PC-3 (cell line): Measurements from ENCODE around the gene CCDC116. TPM values are rescaled to one million over a fixed set of nuclear protein-coding genes. Genes with fewer than 3 reads are reported as not detected.

ENCODE experiments used
- ATAC-seq: fragments of 200-7000 bp; cut with Tn5 transposase; 2 replicates; pipeline ENCODE4 v1.9.1; 2020; ENCODE audit warnings: mild to moderate bottlenecking, moderate library complexity
- BruUV-seq: library from RNA; stranded (reverse); fragments of 400-500 nt; replicated peaks from 2 replicates; lab custom pipeline; 2021; lab: Mats Ljungman, UMichigan
- CTCF ChIA-PET: fragments of 300-600 bp; sonication (Branson Sonifier 250); formaldehyde crosslinking; loops from one replicate; lab custom pipeline; 2022; ENCODE audit warnings: antibody characterized with exemption; lab: Charles Lee
- POLR2A ChIA-PET: fragments of 300-600 bp; sonication (Branson Sonifier 250); formaldehyde crosslinking; loops from one replicate; lab custom pipeline; 2022; ENCODE audit warnings: antibody characterized with exemption; ENCODE audit not compliant: unreplicated experiment; lab: Charles Lee
- DNase-seq: peaks from one replicate; pipeline ENCODE4 v3.0.0-alpha.2; 2015
- H2AFZ ChIP-seq: fragments of 300-600 bp; sonication (generic); 2 replicates; pipeline ENCODE4 v1.6.0; 2016; ENCODE audit warnings: antibody characterized with exemption, low read length
- H3F3A ChIP-seq: fragments of 300-600 bp; sonication (generic); one replicate; pipeline ENCODE4 v1.6.0; 2017; ENCODE audit warnings: antibody characterized with exemption, low read length, control low read depth, mild to moderate bottlenecking; ENCODE audit not compliant: unreplicated experiment
- H3K27ac ChIP-seq: fragments of 300-600 bp; sonication (generic); 2 replicates; pipeline ENCODE4 v1.5.1; 2016; ENCODE audit warnings: mild to moderate bottlenecking, low read length
- H3K27me3 ChIP-seq: fragments of 300-600 bp; sonication (generic); 2 replicates; pipeline ENCODE4 v1.6.1; 2016; ENCODE audit warnings: low read length, mixed read lengths
- H3K36me3 ChIP-seq: fragments of 300-600 bp; sonication (generic); 2 replicates; pipeline ENCODE4 v1.6.1; 2016; ENCODE audit warnings: low read depth, mixed run types, low read length, mixed read lengths
- H3K4me1 ChIP-seq: fragments of 300-600 bp; sonication (generic); 2 replicates; pipeline ENCODE4 v1.5.1; 2016; ENCODE audit warnings: low read length; ENCODE audit not compliant: insufficient read depth
- H3K4me2 ChIP-seq: fragments of 300-600 bp; sonication (generic); 2 replicates; pipeline ENCODE4 v1.6.0; 2016; ENCODE audit warnings: low read length
- H3K4me3 ChIP-seq: fragments of 300-600 bp; sonication (generic); 2 replicates; pipeline ENCODE4 v1.5.1; 2016; ENCODE audit warnings: mild to moderate bottlenecking, low read length, mixed read lengths
- H3K79me2 ChIP-seq: fragments of 300-600 bp; sonication (generic); 2 replicates; pipeline ENCODE4 v1.6.1; 2017; ENCODE audit warnings: low read length, mixed read lengths
- H3K9ac ChIP-seq: fragments of 300-600 bp; sonication (generic); 2 replicates; pipeline ENCODE4 v1.6.0; 2016; ENCODE audit warnings: mild to moderate bottlenecking, low read length
- H3K9me2 ChIP-seq: fragments of 300-600 bp; sonication (generic); replicated peaks from 2 replicates; pipeline ENCODE4 v1.6.1; 2016; ENCODE audit warnings: mixed run types, low read length, mixed read lengths
- H3K9me3 ChIP-seq: fragments of 300-600 bp; sonication (generic); 2 replicates; pipeline ENCODE4 v1.6.1; 2016; ENCODE audit warnings: low read length, mixed read lengths
- H4K20me1 ChIP-seq: fragments of 300-600 bp; sonication (generic); 2 replicates; pipeline ENCODE4 v1.6.1; 2016; ENCODE audit warnings: low read length, mixed read lengths
- CTCF ChIP-seq: fragments of 300-600 bp; sonication (generic); conservative IDR thresholded peaks from 2 replicates; pipeline ENCODE4 v1.5.1; 2017; ENCODE audit warnings: antibody characterized with exemption, low read depth, mild to moderate bottlenecking, low read length
- EZH2 ChIP-seq: fragments of 300-600 bp; sonication (generic); IDR thresholded peaks from one replicate; pipeline ENCODE4 v1.6.1; 2017; ENCODE audit warnings: antibody characterized with exemption, mild to moderate bottlenecking, low read length; ENCODE audit not compliant: unreplicated experiment
- EZH2phosphoT487 ChIP-seq: fragments of 300-600 bp; sonication (generic); IDR thresholded peaks from 2 replicates; pipeline ENCODE4 v1.6.1; 2018; ENCODE audit warnings: mild to moderate bottlenecking, antibody characterized with exemption, low read length, borderline replicate concordance
- intact Hi-C: fragments of 100-400 bp; cut with micrococcal nuclease; formaldehyde crosslinking; loops from 2 replicates; pipeline ENCODE4 v1.9.0; 2023
- total RNA-seq: library from RNA; depleted of rRNA; stranded (reverse); fragments of >200 nt; gene quantifications from 2 replicates; pipeline ENCODE4 v1.2.3, GENCODE V29; 2014

CCDC116 gene
- total RNA-seq, 1 experiment from 2014 or later, result not detected

DNA sequence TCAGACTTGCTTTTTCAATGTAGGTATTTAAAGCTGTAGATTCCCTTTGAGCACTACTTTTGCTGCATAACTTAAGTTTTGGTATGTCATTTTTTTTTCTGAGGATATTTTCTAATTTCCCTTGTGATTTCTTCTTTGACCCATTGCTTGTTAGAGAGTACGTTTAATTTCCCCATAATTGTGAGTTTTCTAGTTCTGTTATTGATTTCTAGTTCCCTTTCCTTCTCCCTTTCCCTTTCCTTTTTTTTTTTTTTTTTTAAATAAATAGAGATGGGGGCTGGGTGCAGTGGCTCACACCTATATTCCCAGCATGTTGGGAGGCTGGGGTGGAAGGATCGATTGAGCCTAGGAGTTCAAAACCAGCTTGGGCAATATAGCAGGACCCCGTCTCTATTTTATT is 34.3 kb upstream of the CCDC116 start:
- no peaks in the 10 kb centered on the region for H3K9me2 ChIP-seq
- peaks cover 94% of the 10 kb centered on the region for H3K79me2 ChIP-seq
- H3K9ac ChIP-seq, result no peak overlapping the region
- CTCF ChIA-PET, result no interaction called here
- no TSS peak for BruUV-seq
- POLR2A ChIA-PET, result no interaction called here
- no peak for DNase-seq
- H2AFZ ChIP-seq, result no peak overlapping the region
- no peaks in the 10 kb centered on the region for H3K27me3 ChIP-seq
- intact Hi-C loops, result no loop called here
- H3K36me3 ChIP-seq, result peaks cover 16% of the 10 kb centered on the region
- H3K27ac ChIP-seq, result no peak overlapping the region
- H3K4me1 ChIP-seq, result no peaks in the 10 kb centered on the region
- ATAC-seq, result no peak
- H3K4me3 ChIP-seq, result no peak overlapping the region
- no peaks in the 10 kb centered on the region for H3F3A ChIP-seq
- TF ChIP-seq EZH2phosphoT487 (no peak), EZH2 (no peak), CTCF (no peak)
- no peak overlapping the region for H3K4me2 ChIP-seq
- no peaks in the 10 kb centered on the region for H3K9me3 ChIP-seq
- peaks cover 24% of the 10 kb centered on the region; the same call in 1 of the 2 replicates for H4K20me1 ChIP-seq

DNA sequence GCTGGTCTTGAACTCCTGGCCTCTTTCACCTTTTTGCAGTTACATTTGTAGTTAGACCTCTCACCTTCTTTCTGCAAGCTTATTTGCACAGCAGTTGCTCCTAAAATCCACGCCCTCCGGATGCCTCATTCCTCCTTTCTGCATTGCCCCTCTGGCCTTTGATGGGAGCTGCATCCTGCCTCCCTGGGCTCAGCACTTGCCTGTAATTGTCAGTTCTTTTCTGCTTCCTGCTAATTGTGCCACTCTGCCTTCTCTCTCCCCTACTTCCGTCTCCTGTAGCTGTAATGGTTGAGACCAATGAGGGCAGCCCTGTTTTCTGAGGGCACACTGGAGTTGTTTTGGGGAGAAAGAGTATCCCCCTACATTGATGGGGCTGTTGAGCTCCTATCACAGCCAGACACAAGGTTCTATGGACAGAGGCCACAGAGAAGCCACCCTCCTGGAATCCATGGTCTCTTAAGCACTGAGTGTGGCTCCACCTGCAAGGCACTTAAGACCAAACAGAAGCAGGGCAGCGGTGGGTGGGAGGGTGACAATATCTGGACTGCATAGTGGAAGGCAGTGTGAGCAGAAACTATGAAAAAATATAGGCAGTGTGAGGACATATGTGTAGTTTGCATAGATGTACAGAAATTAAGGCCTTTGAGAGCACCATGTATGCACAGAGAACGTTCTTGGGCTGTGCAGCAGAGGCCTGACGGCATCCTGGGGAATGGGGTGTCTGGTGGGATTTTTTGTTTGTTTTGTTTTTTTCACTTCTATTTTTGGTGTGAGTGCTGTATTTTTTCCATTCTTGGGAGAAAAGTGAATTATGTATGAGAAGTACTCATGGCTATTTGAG is 33.3 kb upstream of the CCDC116 start:
- peaks cover 7% of the 10 kb centered on the region for H3K36me3 ChIP-seq
- ATAC-seq (no peak), DNase-seq (no peak)
- BruUV-seq, result no TSS peak
- no peak overlapping the region for H3K4me3 ChIP-seq
- no peaks in the 10 kb centered on the region for H3K4me1 ChIP-seq
- H3K4me2 ChIP-seq, result no peak overlapping the region
- H3F3A ChIP-seq, result no peaks in the 10 kb centered on the region
- H3K9ac ChIP-seq, result no peak overlapping the region
- no peaks in the 10 kb centered on the region for H3K27me3 ChIP-seq
- no peak overlapping the region for H2AFZ ChIP-seq
- no peaks in the 10 kb centered on the region for H3K9me3 ChIP-seq
- no peak overlapping the region for H3K27ac ChIP-seq
- no peaks in the 10 kb centered on the region for H3K9me2 ChIP-seq
- ChIA-PET CTCF (no interaction called here), POLR2A (no interaction called here)
- TF ChIP-seq EZH2phosphoT487 (no peak), CTCF (no peak), EZH2 (no peak)
- peaks cover 90% of the 10 kb centered on the region for H3K79me2 ChIP-seq
- peaks cover 18% of the 10 kb centered on the region; the same call in 1 of the 2 replicates for H4K20me1 ChIP-seq
- intact Hi-C loops, result no loop called here

DNA sequence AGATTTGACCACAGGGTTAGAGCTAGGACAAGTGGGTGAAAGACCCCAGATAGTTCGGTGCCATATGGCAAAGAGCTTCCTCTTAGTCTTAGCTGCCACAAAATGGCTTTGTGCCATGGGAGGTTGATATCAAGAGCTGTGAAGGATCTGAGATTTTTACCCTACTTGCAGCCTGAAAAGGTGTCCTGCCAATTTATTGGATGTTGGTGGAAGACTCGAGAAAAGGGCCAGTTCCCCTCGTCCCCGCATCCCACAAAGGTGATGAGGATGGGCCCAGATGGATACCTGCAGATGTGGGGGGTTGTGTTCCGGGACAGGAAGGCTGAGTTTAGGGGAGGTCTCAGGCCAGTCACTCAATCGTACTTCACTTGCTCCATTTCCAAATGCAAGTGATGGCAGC is 30.0 kb upstream of the CCDC116 start:
- Histone ChIP-seq H3K4me3 (no peak overlapping the region), H3K9me2 (no peaks in the 10 kb centered on the region), H3K4me1 (no peaks in the 10 kb centered on the region), H3K27ac (no peak overlapping the region), H3K27me3 (no peaks in the 10 kb centered on the region), H3F3A (no peaks in the 10 kb centered on the region), H3K4me2 (no peak overlapping the region), H3K36me3 (no peaks in the 10 kb centered on the region), H4K20me1 (peaks cover 12% of the 10 kb centered on the region; the same call in 1 of the 2 replicates), H3K9me3 (no peaks in the 10 kb centered on the region), H3K79me2 (peaks cover 91% of the 10 kb centered on the region), H2AFZ (no peak overlapping the region), H3K9ac (no peak overlapping the region)
- ChIA-PET POLR2A (no interaction called here), CTCF (no interaction called here)
- DNase-seq (no peak), ATAC-seq (no peak)
- BruUV-seq, result no TSS peak
- intact Hi-C loops, result no loop called here
- TF ChIP-seq EZH2phosphoT487 (no peak), EZH2 (no peak), CTCF (no peak)
